ENCODE results near the gene MET.

DNA sequence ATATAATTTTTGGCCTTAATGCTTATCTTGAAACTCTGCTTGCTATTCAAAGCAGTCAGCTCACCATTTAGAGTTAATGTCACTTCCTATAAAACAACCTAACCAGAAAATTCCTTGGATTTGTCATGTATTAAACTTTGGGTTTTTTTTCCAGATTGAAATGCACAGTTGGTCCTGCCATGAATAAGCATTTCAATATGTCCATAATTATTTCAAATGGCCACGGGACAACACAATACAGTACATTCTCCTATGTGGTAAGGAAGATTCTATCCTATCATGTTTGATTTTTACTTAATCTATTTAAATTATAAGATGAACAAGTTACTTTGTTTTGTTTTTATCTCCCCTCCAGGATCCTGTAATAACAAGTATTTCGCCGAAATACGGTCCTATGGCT is 85.3 kb downstream of the MET start:
- TF ChIP-seq, protein P1, sequence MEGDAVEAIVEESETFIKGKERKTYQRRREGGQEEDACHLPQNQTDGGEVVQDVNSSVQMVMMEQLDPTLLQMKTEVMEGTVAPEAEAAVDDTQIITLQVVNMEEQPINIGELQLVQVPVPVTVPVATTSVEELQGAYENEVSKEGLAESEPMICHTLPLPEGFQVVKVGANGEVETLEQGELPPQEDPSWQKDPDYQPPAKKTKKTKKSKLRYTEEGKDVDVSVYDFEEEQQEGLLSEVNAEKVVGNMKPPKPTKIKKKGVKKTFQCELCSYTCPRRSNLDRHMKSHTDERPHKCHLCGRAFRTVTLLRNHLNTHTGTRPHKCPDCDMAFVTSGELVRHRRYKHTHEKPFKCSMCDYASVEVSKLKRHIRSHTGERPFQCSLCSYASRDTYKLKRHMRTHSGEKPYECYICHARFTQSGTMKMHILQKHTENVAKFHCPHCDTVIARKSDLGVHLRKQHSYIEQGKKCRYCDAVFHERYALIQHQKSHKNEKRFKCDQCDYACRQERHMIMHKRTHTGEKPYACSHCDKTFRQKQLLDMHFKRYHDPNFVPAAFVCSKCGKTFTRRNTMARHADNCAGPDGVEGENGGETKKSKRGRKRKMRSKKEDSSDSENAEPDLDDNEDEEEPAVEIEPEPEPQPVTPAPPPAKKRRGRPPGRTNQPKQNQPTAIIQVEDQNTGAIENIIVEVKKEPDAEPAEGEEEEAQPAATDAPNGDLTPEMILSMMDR (IDR thresholded peaks at IDR 0.05) = no peak
- TF ChIP-seq POLR2AphosphoS5 (IDR thresholded peaks at IDR 0.05; ENCODE audit: insufficient read depth in 1 of 2, low read depth in 1 of 2) = no peak
- no peak for TF ChIP-seq POLR2A (IDR thresholded peaks at IDR 0.05)
